Endometrium (tissue), 2 donors: ENCODE measurements around the gene XBP1.
"Not testable (repeated sequence)": the region's sequence is repeated elsewhere in the genome, so short reads cannot be mapped to it uniquely, and the experiment has no call there.

Experiments used
- FAIRE-seq: peaks from 2 replicates; lab custom pipeline; 2012; peaks lifted over from hg19 to GRCh38; lab: Jason Lieb, UNC
- donor health status: control.
- donor health status: control.

The XBP1 gene

DNA sequence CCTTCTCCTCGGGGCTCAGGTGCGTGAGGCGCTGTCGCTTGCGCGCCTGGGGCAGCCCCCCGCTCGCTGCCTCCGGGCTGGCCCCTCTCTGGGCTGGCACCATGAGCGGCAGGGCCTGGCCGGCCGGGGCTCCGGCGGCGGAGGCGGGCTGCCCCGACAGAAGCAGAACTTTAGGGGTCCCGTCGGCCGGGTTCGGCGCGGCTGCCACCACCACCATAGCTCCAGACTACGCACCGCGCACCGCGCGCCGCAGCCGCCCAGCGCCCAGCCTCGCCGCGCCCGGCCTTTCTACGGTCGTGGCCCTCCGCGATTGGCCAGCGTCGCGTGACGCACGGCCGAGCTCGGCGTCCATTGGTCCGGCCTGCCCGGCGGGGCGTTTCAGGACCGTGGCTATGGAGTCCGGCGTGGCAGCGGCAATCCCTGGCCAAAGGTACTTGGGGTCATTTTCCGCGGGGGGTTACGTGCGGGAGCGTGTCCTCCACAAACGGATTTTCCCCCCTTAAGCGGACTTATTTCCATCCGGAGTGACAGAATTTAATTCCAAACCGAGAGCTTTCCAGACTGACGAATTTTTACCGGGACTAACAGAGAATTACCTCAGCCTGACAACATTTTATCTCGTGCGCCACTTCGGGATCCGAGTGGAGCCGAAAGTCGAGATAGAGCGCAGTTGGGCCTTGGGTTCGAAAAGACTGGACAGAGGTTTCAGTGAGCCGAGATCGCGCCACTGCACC is at the start of gene XBP1:
Gene XBP1, minus strand, starts transcription at position 262 of the 734 bp plus-strand sequence.
- no peak for FAIRE-seq

DNA sequence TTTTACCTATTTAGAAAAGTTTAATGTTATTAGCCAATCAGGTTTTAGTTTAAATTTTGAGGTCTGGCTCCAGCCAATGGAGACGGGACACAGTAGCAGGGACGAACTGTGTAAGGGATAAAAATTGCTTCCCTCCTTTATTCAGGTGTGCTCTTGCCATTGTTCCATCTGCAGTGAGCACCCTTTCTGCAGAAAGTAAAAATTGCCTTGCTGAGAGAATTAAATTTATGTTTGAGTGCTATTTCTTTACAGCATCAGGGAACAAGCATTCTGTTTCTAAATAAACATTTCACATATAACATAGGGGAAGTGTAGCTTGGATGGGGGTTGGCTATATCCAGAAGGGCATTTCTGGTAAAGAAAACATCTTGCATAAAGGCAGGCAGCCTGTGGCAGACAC is 46.6 kb upstream of the XBP1 start:
- no peak for FAIRE-seq

DNA sequence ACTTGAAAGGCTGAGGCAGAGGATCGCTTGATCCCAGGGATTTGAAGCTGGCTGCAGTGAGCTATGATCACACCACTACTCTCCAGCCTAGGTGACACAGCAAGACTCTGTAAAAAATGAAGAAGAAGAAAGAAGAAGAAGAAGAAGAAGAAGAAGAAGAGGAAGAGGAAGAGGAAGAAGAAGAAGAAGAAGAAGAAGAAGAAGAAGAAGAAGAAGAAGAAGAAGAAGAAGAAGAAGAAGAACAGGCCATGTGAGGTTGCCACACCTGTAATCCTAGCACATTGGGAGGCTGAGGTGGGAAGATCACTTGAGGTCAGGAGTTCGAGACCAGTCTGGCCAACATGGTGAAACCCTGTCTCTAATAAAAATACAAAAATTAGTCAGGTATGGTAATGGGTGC is 43.9 kb upstream of the XBP1 start:
- FAIRE-seq: not testable (repeated sequence)

DNA sequence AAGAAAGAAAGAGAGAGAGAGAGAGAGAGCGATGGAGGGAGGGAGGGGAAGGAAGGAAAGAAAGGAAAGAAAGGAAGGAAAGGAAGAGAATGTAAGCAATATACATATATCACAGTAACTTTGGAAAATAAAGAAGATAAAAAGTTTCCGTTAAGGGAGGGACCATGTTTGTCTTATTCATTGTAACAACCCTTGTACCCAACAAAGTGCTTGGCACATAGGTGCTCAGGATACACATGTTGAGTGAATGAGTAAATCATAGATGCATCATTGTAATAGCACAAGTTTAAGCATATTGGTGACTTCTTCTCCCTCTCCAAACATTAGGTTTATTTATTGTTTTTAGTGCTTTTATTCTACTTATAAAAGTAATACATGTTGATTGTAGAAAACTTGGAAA is 43.3 kb upstream of the XBP1 start:
- no peak for FAIRE-seq

DNA sequence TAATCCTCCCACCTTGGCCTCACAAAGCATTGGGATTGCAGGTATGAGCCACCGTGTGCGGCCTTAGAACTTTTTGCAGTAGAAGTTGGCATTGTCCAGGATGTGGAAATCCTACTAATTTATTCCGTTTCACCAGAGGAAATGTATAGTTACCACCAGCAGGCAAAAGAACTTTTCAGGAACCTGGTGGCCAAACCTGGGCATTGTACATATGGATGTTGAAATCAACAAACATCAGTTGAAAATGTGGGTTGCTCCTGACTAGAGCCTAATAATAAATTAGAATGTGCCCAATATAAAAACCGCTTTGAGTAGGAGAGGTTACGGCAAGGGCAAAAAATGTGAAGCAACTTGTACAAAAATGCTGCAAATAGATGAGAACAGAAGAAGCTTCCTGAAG is 40.7 kb upstream of the XBP1 start:
- FAIRE-seq: no peak

DNA sequence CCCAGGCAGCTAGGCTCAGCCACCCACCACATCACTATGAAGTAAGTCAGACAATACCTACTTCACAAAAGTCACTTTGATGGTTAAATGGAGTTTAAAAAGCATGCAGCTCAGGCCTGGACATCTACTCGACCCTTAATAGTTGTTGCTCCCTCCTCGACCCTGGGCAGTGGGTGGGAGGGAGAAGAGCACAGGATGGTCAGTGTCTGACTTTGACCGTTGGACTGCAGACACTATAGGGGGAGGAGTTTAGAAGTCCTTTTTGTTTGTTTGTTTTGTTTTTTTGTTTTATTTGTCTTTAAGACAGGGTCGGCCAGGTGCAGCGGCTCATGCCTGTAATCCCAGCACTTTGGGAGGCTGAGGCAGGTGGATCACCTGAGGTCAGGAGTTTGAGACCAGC is 38.6 kb upstream of the XBP1 start:
- FAIRE-seq: no peak

DNA sequence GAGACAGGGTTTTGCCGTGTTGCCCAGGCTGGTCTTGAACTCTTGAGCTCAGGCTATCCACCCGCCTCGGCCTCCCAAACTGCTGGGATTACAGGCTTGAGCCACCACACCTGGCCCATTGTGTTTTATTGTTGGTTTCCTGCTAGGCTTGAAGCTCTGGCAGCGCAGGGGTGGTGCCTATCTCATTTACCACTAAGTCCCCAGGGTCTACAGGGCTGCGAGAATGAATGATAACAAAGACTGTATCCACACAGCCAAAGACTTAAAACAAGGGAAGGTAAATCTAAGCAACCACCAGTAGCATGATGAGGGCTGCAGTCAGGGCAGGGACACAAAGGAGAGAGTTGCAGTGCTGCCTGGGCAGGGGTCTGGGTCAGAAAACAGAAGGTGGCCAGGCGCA is 37.3 kb upstream of the XBP1 start:
- FAIRE-seq: no peak

DNA sequence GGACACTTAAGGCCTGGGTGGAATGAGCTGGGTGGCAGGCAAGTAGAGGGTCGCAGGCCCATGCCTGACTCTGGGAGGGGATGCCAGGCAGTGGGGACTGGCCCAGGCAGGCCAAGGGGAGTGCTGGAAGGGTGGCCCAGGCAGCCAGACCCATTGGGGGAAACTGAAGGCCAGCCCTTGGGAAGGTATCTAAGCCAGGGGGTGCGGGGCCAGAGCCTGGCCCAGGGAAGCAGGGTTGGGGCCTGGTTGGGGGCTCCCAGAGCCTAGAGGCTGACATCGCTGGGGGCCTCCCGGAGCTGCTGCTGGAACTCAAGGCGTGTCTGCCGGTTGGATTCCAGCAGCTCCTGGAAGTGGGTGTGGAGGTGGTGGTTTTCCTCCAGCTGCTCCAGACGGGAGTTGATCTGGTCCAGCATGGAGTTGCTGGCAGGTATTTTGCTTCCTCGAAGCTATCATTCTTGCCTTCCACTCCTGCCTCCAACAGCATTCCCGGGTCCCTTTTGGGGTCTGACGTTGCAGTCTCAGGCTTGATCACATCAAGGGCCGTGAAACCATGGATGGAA is 35.3 kb upstream of the XBP1 start:
- FAIRE-seq: no peak

DNA sequence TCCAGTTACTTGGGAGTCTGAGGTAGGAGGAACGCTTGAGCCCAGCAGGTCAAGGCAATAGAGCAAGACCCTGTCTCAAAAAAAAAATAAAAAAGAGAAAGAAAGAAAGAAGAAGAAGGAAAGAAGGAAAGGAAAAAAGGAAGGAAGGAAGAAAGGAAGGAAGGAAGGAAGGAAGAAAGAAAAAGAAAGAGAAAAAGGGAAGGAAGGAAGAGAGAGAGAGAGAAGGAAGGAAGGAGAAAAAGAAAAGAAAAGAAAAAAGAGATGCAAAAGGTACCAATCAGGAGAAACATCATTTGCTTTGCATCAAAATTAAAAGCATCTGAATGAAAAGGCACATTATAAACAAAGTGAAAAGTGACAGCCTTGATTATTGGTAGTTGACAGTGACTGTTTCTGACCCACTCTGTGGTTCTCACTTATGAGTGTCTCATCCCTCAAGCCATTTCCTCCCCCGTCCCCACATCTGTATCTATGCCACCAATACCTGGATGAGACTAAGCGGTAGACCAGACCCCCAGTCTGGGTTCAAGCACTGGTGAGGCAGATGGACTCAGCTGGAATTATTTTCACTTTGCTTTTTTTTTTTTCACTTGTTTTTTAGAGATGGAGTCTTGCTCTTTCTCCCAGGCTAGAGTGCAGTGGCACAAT is 33.0 kb upstream of the XBP1 start:
- FAIRE-seq: no peak

DNA sequence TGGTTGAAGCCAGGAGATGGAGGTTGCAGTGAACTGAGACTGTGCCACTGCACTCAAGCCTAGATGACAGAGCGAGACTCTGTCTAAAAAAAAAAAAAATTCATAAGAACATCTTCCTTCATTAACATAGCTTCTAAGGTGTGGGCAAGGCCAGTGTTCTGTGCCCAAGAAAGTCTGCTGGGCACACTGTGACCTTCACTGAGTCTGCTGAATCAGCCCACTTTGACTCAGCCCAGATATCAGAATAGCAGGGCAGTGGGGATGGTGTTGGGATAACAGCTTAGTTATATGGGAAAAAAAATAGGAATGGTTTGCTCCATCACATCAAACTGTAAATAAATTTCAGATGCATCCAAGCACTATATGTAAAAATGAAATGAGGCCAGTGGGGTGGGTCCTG is 32.4 kb upstream of the XBP1 start:
- FAIRE-seq: no peak

DNA sequence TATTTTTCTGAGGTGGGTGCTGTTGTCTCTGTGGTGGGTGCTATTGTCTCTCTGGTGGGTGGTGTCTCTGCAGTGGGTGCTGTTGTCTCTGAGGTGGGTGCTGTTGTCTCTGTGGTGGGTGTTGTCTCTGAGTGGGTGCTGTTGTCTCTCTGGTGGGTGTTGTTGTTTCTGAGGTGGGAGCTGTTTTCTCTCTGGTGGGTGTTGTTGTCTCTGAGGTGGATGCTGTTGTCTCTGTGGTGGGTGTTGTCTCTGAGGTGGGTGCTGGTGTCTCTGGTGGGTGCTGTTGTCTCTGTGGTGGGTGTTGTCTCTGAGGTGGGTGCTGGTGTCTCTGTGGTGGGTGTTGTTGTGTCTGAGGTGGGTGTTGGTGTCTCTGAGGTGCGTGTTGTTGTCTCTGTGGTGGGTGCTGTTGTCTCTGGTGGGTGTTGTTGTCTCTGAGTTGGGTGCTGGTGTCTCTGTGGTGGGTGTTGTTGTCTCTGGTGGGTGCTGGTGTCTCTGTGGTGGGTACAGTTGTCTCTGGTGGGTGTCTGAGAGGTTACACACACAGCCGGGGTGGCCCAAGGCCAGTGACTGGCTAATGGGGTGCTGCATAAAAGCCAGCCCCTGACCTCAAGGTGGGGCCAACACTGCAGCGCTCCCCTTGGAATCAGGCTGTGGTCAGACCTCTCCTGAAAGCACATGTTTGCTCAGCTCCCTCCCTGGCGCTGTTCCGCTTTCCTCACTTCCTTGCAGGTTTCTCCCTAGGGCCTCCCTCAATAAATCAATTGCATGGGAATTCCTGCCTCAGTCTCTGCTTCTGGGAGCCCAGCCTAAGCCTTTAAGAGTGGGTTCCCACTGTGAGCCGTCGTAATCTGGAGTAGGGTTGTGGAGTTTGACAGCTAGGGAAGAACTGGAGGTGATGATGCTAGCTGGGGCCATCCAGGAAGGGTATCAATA is 31.0 kb upstream of the XBP1 start:
- no peak for FAIRE-seq

DNA sequence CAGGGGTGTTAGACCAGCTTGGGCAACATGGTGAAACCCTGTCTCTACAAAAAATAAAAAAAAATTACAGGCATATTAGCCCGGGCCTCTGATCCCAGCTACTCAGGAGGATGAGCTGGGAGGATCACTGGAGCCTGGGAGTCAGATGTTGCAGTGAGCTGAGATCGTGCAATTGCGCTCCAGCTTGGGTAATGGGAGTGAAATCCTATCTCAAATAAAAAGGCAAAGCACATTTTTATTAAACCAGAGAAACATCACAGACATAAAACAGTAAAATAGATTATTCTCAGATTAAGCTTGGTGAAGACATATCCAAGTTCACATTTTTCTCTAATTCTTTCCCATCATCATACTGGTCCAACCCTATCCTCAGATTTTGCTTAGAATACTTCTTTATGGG is 30.1 kb upstream of the XBP1 start:
- no peak for FAIRE-seq

DNA sequence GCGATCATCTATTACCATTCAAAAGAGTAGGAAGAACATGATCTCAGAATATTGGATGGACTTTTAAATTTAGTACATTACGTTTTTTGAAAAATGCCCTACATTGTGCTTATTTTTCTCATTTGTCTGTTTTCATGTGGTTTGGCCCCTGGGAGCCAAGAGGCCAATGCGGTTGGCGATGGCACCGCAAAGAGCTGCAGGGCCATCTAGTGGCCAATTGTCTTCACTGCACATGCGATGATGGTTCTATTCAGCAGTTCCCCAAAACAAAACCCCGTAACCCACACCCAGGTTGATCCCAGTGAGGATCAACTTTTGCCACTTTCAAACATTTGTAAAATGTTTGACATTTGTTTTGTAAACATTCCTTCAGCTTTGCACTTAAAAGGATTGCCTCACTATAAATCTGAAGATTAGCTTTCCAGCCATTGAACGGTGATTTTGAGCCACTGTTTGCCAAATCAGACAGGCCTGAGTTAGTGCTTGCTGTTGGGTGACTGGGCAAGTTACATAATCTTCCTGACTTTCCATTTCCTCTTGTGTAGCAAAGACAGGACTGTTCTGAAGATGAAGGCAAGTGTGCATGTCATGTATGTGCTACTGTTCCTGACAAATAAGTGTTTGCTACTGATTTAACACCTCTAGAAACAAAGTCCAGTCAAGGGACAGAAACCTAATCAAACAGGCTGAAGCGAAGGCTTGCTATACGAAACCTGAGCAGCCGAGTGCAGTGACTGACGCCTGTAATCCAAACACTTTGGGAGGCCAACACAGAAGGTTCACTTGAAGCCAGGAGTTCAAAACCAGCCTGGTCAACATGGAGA is 29.2 kb upstream of the XBP1 start:
- peak; percentile 72 for FAIRE-seq

DNA sequence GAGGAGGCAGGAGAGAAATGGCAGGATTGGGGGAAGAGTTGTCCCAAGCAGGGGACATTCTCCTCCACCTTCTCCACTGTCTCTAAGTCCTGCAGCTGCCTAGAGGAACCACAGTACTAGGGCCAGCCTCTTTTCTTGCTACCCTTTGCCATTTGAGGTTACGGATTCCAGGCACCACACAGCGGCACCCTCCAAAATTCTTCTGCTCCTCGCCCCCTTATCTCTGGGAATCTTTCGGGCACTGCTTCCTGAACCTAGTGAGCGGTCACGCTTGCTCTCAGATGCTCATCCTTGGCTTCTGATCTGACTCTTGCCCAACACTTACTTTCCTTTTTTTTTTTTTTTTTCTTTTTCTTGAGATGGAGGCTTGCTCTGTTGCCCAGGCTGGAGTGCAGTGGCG is 26.6 kb upstream of the XBP1 start:
- FAIRE-seq: no peak

DNA sequence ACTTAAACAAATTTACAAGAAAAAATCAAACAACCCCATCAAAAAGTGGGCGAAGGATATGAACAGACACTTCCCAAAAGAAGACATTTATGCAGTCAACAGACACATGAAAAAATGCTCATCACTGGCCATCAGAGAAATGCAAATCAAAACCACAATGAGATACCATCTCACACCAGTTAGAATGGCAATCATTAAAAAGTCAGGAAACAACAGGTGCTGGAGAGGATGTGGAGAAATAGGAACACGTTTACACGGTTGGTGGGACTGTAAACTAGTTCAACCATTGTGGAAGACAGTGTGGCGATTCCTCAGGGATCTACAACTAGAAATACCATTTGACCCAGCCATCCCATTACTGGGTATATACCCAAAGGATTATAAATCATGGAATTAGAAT is 26.1 kb upstream of the XBP1 start:
- FAIRE-seq: not testable (repeated sequence)

DNA sequence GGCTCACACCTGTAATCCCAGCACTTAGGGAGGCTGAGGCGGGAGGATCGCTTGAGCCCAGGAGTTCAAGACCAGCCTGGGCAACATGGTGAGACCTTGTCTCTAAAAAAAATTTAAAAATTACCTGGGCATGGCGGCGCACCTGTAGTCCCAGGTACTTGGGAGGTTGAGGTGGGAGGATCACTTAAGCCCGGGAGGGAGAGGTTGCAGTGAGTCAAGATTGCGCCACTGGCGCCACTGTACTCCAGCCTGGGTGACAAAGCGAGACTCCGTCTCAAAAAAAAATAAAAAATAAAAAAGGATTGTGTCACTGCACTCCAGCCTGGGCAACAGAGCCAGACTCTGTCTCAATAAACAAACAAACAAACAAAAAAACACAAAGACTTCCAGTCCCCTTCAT is 24.1 kb upstream of the XBP1 start:
- FAIRE-seq: not testable (repeated sequence)

DNA sequence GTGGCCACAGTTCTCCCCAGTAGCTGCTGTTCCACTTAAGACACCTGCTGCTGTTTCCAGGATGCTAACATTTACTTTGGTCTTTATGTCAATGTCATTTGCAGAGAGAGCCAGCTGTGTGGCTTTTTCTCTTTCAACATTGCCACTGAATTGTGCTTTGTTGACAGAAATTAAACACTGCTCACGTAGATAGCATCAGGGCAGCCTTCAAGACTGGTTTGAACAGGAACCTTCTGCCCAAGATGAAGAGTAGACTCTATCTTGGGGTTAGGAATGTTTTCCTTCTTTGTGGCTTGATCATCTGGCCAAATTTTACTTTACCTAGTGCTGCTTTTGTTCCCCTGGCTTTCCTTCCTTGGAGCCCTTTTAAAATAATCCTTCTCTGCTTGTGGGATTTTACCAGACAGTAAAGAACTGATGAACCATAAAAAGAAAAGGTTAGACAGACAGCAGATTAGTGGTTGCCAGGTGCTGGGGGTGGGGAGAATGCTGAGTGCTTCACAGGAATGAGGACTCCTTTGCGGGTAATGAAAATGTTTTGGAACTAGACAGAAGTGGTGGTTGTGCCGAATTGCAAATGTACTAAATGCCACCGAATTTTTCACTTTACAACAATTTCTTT is 22.7 kb upstream of the XBP1 start:
- no peak for FAIRE-seq

DNA sequence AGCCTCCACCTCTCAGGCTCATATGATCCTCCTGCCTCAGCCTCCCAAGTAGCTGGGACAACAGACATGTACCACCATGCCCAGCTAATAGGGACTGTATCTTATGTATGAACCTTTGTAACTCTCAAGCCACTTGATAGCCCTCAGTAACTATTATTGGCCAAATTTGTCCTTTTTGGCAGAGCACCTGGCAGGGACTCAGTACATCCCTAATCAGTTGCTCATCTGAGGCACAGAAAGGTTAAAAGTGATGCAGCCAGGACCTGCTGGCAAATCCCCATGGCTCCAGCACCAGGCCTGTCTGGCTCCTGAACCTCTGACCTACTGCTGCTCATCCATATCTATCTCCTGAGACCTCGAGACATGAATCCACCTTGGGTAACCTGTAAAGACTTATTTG is 21.1 kb upstream of the XBP1 start:
- FAIRE-seq: no peak

DNA sequence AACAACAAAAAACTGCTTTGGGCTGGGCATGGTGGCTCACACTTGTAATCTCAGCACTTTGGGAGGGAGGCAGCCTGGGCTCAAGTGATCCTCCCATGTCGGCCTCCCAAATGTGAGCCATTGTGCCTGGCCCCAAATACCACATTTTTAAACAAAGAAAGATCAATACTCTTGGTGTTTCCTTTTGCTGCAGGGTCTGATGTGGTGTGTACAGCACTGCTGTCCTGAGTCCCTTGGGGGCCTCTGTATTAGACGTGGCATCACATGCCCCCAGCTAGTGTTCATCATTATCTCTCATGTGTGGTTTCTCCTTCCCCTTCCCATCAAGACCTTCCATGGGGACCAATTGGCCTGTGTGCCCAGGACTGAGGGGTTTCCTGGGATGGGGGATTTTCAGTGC is 20.5 kb upstream of the XBP1 start:
- FAIRE-seq: no peak

DNA sequence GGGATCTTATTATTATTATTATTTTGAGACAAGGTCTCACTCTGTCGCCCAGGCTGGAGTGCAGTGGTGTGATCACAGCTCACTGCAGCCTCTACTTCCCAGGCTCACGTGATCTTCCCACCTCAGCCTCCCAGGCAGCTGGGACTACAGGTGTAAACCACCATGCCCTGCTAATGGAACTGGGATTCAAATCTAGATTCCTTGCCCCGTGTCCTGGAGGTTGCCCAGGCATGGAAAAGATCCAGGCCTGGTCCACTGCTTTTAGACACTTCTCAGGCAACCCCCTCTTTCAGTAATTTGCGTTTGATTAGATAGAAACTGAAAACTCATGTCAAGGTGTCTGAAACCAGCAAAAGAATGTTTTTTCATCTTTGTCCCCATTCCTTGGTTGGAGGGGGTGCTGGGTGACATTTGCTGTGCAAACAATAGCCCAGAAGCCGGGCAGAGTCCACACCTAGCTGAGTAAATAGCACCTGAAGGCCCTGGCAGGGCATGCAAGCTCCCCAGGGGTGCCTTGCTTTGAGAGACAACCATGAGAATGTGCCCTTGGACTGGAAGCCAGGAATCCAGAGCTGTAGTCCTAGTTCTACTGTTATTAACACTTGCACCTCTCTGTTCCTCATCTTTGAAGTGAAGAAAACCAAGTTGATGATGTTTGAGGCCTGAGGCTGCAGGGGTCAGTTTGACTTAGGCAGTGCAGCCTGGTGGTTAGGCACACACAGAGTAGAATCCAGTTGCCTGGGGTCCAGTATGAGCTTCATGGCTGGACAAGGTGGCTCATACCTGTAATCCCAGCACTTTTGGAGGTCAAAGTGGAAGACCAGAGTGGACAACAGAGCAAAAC is 19.1 kb upstream of the XBP1 start:
- FAIRE-seq: no peak
